ENCODE results near the gene ZNF407.

The ZNF407 gene

GRCh38 chr18:74796841-74797576 is 199.3 kb downstream of the ZNF407 start:
- Histone ChIP-seq H3K9me3 (ENCODE audit: control insufficient read depth, insufficient read depth, low read length) (no peaks in the 10 kb centered on the region), H3K36me3 (ENCODE audit: insufficient read depth, low read length) (no peaks in the 10 kb centered on the region), H3K9ac (ENCODE audit: low read depth, low read length) (no peak overlapping the region), H3K4me1 (ENCODE audit: insufficient read depth, low read length) (peaks cover 24% of the 10 kb centered on the region; the same call in 1 of the 2 replicates)

GRCh38 chr18:74797577-74798151 is 200.0 kb downstream of the ZNF407 start:
- Histone ChIP-seq H3K4me1 (ENCODE audit: insufficient read depth, low read length) (peaks cover 24% of the 10 kb centered on the region; the same call in 1 of the 2 replicates), H3K9ac (ENCODE audit: low read depth, low read length) (no peak overlapping the region), H3K9me3 (ENCODE audit: control insufficient read depth, insufficient read depth, low read length) (no peaks in the 10 kb centered on the region)

GRCh38 chr18:74799542-74799941 is 201.9 kb downstream of the ZNF407 start:
- no peaks in the 10 kb centered on the region for H3K9me3 ChIP-seq (ENCODE audit: control insufficient read depth, insufficient read depth, low read length)
- peaks cover 29% of the 10 kb centered on the region; the same call in 1 of the 2 replicates for H3K4me1 ChIP-seq (ENCODE audit: insufficient read depth, low read length)
- H3K36me3 ChIP-seq (ENCODE audit: insufficient read depth, low read length): no peaks in the 10 kb centered on the region
- no peak overlapping the region for H3K9ac ChIP-seq (ENCODE audit: low read depth, low read length)

More at GRCh38 chr18:74797577-74798151, 200.0 kb downstream of the ZNF407 start:
- no peaks in the 10 kb centered on the region for H3K36me3 ChIP-seq (ENCODE audit: insufficient read depth, low read length)

GRCh38 chr18:74800098-74800497 is 202.4 kb downstream of the ZNF407 start:
- Histone ChIP-seq H3K9ac (ENCODE audit: low read depth, low read length) (no peak overlapping the region), H3K4me1 (ENCODE audit: insufficient read depth, low read length) (peaks cover 30% of the 10 kb centered on the region; the same call in 1 of the 2 replicates), H3K9me3 (ENCODE audit: control insufficient read depth, insufficient read depth, low read length) (no peaks in the 10 kb centered on the region), H3K36me3 (ENCODE audit: insufficient read depth, low read length) (no peaks in the 10 kb centered on the region)

- Histone ChIP-seq H3K4me1 (ENCODE audit: insufficient read depth, low read length) (peaks cover 17% of the 10 kb centered on the region), H3K9me3 (ENCODE audit: control insufficient read depth, insufficient read depth, low read length) (no peaks in the 10 kb centered on the region), H3K9ac (ENCODE audit: low read depth, low read length) (no peak overlapping the region), H3K36me3 (ENCODE audit: insufficient read depth, low read length) (no peaks in the 10 kb centered on the region)
These were observed 205.4 kb downstream of the ZNF407 start for GRCh38 chr18:74803117-74803516.

GRCh38 chr18:74803769-74804168 is 206.1 kb downstream of the ZNF407 start:
- no peak overlapping the region for H3K9ac ChIP-seq (ENCODE audit: low read depth, low read length)
- no peaks in the 10 kb centered on the region for H3K9me3 ChIP-seq (ENCODE audit: control insufficient read depth, insufficient read depth, low read length)
- peaks cover 17% of the 10 kb centered on the region for H3K4me1 ChIP-seq (ENCODE audit: insufficient read depth, low read length)
- no peaks in the 10 kb centered on the region for H3K36me3 ChIP-seq (ENCODE audit: insufficient read depth, low read length)

- no peaks in the 10 kb centered on the region for H3K36me3 ChIP-seq (ENCODE audit: insufficient read depth, low read length)
- no peaks in the 10 kb centered on the region for H3K9me3 ChIP-seq (ENCODE audit: control insufficient read depth, insufficient read depth, low read length)
- H3K4me1 ChIP-seq (ENCODE audit: insufficient read depth, low read length): peaks cover 17% of the 10 kb centered on the region
- no peak overlapping the region for H3K9ac ChIP-seq (ENCODE audit: low read depth, low read length)
These were observed 207.0 kb downstream of the ZNF407 start for GRCh38 chr18:74804677-74805076.

GRCh38 chr18:74806073-74806472 is 208.4 kb downstream of the ZNF407 start:
- Histone ChIP-seq H3K4me1 (ENCODE audit: insufficient read depth, low read length) (peaks cover 11% of the 10 kb centered on the region), H3K9me3 (ENCODE audit: control insufficient read depth, insufficient read depth, low read length) (no peaks in the 10 kb centered on the region), H3K9ac (ENCODE audit: low read depth, low read length) (no peak overlapping the region), H3K36me3 (ENCODE audit: insufficient read depth, low read length) (no peaks in the 10 kb centered on the region)

- H3K9me3 ChIP-seq (ENCODE audit: control insufficient read depth, insufficient read depth, low read length): no peaks in the 10 kb centered on the region
- no peak overlapping the region for H3K9ac ChIP-seq (ENCODE audit: low read depth, low read length)
- no peaks in the 10 kb centered on the region for H3K36me3 ChIP-seq (ENCODE audit: insufficient read depth, low read length)
- peaks cover 11% of the 10 kb centered on the region for H3K4me1 ChIP-seq (ENCODE audit: insufficient read depth, low read length)
These were observed 209.2 kb downstream of the ZNF407 start for GRCh38 chr18:74806700-74807416.

GRCh38 chr18:74817576-74817975 is 219.9 kb downstream of the ZNF407 start:
- Histone ChIP-seq H3K9ac (ENCODE audit: low read depth, low read length) (no peak overlapping the region), H3K9me3 (ENCODE audit: control insufficient read depth, insufficient read depth, low read length) (no peaks in the 10 kb centered on the region)

GRCh38 chr18:74818516-74819175 is 221.0 kb downstream of the ZNF407 start:
- H3K9ac ChIP-seq (ENCODE audit: low read depth, low read length): no peak overlapping the region
- H3K4me1 ChIP-seq (ENCODE audit: insufficient read depth, low read length): peaks cover 6% of the 10 kb centered on the region; the same call in 1 of the 2 replicates
- H3K36me3 ChIP-seq (ENCODE audit: insufficient read depth, low read length): no peaks in the 10 kb centered on the region
- no peaks in the 10 kb centered on the region for H3K9me3 ChIP-seq (ENCODE audit: control insufficient read depth, insufficient read depth, low read length)

More at GRCh38 chr18:74817576-74817975, 219.9 kb downstream of the ZNF407 start:
- peaks cover 6% of the 10 kb centered on the region; the same call in 1 of the 2 replicates for H3K4me1 ChIP-seq (ENCODE audit: insufficient read depth, low read length)
- no peaks in the 10 kb centered on the region for H3K36me3 ChIP-seq (ENCODE audit: insufficient read depth, low read length)

GRCh38 chr18:74819433-74820059 is 221.9 kb downstream of the ZNF407 start:
- H3K9me3 ChIP-seq (ENCODE audit: control insufficient read depth, insufficient read depth, low read length): no peaks in the 10 kb centered on the region
- peaks cover 6% of the 10 kb centered on the region; the same call in 1 of the 2 replicates for H3K4me1 ChIP-seq (ENCODE audit: insufficient read depth, low read length)
- no peaks in the 10 kb centered on the region for H3K36me3 ChIP-seq (ENCODE audit: insufficient read depth, low read length)
- H3K9ac ChIP-seq (ENCODE audit: low read depth, low read length): peak overlapping the region; percentile 32

GRCh38 chr18:74820160-74820780 is 222.6 kb downstream of the ZNF407 start:
- Histone ChIP-seq H3K4me1 (ENCODE audit: insufficient read depth, low read length) (peaks cover 6% of the 10 kb centered on the region; the same call in 1 of the 2 replicates), H3K9me3 (ENCODE audit: control insufficient read depth, insufficient read depth, low read length) (no peaks in the 10 kb centered on the region), H3K36me3 (ENCODE audit: insufficient read depth, low read length) (no peaks in the 10 kb centered on the region), H3K9ac (ENCODE audit: low read depth, low read length) (no peak overlapping the region)
